HG03196 (cell line): ENCODE results near the gene CRYBG3.

Experiments
- ATAC-seq: cut with Tn5 transposase; IDR thresholded peaks from one replicate; pipeline ENCODE4 v1.9.1; 2021; ENCODE audit not compliant: unreplicated experiment

The CRYBG3 gene

DNA sequence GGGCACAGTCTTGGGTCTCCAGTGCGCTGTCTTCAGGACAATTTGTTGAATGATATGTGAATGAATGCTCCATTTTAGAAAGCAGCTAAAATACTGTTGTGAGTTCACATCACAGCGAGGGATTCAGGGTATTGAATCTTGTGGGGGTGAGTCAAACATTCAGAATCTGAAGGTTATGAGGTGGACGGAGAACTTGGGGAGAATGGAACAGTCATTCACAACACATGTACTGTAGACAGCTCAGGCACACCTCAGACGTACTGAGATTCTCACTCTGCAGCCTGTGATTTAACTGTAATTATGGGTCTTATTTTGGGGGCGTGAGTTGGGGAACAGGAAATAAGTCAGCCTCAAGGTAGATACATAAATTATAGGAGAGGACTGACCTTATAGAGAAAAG lies 13.9 kb downstream of the CRYBG3 start:
- no peak for ATAC-seq

DNA sequence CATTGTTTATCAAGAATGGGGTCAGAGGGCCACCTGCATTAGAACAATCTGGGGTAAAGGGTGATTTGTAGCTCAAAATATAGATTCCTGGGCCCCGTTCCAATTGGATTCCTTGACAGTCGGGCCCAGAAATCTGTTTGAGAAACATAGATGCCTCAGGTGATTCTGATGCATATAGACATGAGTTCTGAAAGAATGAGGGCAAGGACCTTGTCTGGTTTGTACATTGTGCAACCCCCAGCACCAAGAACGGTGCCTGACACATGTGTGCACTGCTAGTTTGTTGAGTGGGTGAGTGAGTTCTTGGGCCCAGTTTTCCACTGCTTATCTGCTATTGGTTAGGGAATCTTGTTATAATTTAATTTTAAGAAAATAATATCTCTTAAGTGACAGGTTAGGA lies 16.6 kb downstream of the CRYBG3 start:
- ATAC-seq = no peak

DNA sequence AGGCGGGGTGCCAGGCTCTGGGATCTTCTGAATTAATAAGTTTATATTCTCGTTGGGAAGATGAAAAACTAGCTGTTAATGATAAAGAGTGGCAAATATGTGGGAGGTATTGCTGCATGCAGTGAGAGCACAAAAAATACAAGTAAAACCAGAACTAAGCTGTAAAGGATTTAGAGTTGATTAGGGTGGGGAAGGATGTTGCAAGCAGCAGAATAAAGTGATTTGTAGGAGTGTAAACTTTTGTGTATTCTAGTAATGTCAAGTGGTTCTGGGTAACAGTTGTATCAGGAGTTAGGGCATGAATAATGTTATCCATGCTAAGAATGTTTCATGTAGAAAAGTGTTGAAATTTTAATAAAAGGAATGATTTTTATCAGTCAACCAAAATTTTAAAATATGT lies 18.1 kb downstream of the CRYBG3 start:
- ATAC-seq = no peak

DNA sequence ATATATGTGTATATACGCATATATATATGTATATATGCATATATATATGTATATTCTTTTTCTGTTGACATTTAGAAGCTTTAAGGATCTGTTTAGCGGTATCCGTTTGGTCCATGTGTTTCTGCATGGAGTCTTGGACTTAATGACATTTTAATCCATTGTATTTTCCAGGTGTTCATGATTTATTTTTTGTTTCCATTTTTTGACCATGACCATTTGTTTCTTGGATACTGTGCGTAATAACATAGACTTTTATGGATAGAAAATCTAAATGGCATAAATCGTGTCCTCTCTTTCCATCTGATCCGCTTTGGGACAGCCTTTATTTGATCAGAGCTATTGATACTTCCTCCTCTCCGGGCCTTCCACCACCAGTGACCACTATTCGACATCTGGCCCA lies 19.5 kb downstream of the CRYBG3 start:
- ATAC-seq = no peak

DNA sequence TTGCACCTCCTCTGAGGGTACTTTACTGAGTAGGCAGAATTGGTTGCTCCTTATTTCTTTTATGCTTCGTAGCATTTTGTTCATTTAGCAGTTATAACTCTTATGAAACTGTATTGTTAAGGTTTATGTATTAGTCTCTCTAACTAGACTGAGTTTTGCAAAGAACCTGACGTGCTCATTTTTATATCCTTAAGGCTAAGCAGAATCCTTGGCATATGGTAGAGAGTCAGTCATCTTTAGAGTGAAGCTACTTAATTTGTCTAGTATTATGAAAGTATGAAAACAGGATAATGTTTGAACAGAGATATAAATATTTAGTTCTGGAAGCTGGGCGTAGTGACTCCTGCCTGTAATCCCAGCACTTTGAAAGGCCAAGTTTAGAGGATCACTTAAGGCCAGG lies 20.1 kb downstream of the CRYBG3 start:
- no peak for ATAC-seq

DNA sequence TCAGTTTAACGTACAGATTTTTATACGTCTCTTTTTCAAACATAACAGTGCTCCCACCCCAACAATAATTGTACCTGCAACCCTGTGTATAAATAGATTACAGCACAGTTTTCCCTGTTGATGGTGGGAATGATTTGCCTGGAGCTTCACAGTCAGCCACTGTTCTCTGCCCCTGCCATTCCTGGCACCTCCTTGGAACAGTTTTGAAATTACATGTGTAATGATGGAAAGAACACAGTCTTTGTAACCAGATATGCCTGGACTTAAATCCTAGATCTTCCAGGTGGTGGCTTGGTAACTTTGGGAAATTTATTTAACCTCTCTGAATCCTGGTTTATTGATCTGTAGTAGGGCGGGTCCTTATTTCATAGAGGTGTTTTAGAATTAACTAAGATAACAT lies 27.0 kb downstream of the CRYBG3 start:
- ATAC-seq = no peak

DNA sequence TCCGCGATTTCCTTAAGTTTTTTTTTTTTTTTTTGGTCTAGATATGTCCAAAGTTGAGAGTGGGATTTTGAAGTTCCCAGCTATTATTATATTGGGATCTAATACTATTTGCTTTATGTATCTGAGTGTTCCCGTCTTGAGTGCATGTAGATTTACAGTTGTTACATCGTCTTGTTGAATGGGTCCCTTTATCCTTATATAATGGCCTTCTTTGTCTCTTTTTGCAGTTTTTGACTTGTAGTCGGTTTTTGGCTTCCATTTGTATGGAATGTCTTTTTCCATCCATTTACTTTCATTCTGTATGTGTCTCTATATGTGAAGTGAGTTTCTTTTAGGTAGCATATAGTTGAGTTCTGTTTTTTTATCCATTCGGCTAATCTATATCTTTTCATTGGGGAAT lies 35.6 kb downstream of the CRYBG3 start:
- no peak for ATAC-seq

DNA sequence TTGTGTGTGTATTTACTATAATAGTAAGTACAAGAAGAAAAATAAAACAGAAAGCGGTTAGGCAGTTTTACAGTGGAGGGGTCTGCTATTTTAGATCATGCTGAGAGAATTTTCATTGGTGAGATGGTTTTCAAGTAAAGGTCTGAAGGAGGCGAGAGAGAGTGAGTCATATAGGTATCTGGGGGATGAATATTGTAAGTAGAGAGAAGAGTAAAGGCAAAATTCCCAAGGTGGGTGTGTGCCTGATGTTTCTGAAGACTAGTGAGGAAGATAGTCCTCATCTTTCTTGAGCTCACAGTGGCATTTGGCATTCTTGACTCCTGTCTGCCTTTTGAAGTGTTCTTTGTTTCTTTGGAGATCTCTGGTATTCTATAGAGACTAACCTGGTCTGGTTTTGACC lies 38.6 kb downstream of the CRYBG3 start:
- ATAC-seq = no peak

DNA sequence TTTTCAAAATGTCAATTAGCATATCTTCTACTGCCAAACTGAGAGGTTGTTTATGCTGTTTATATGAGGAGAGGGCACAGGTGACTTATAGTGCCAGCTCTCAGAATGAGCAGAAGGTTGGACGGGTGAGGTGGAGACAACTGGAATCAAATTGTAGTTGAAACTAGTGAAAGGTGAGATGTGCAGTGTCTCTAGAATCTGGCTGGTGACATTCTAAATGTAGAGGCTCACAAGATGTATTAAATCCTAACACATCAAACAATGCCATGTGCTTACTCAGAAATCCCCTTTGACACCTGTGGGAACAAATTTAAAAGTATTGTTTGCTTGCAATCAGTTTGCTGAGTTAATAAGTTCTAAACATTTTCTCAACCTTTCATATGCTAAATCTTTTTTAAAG lies 40.8 kb downstream of the CRYBG3 start:
- ATAC-seq = no peak

DNA sequence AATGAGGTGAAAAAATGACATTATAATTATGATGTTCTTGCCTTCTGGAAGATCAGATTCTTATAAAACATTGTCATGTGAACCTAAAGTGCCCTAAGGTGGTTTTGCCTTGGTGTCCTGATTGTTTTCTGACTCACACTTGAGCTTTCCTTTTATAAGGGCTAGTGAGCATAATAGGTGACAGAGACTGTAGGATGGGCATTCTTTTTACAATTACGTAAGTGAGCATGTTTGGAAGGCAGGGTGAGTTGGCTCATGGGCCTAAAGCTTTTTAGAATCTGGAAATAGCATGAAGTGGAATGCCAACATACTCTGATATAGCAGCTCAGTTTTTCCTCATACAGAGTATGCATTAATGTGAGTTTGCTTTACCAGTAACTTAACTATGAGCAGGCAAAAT lies 41.2 kb downstream of the CRYBG3 start:
- no peak for ATAC-seq

DNA sequence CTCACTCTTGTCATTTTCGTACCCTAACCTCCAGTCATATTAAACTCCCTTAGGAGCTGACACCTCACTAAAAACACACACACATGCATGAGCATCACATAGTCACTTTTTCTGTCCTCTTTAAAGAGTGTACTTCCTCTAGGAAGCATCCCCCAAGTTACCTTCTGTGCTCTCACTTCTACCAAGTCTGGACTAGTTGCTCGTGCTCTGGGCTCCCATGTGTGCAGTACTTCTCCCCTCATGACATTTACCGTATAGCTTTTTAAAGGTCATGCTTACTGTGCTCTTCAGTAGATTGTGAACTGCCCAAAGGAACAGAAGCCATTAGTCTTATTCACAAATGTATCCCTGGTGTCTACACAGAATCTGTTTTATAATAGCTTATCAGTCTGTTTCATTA lies 42.0 kb downstream of the CRYBG3 start:
- ATAC-seq = no peak

DNA sequence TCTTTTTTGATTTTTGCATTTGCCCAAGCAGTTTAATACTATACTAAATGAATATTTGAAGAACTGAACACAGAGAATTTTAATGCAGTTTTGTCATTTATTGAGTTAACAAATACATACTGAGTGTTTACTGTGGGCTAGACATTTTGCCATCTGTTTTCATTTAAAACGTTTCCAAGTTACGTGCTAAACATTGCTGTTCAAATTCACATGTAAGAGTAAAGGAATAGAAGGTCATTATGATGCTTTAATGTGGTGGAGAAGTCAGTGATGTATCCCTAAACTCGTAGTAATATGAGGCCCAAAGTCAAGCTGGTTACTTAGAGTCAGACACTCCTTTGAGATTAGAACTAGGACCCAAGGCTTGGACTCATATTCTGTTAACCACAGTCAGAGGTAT lies 49.4 kb downstream of the CRYBG3 start:
- ATAC-seq = no peak

DNA sequence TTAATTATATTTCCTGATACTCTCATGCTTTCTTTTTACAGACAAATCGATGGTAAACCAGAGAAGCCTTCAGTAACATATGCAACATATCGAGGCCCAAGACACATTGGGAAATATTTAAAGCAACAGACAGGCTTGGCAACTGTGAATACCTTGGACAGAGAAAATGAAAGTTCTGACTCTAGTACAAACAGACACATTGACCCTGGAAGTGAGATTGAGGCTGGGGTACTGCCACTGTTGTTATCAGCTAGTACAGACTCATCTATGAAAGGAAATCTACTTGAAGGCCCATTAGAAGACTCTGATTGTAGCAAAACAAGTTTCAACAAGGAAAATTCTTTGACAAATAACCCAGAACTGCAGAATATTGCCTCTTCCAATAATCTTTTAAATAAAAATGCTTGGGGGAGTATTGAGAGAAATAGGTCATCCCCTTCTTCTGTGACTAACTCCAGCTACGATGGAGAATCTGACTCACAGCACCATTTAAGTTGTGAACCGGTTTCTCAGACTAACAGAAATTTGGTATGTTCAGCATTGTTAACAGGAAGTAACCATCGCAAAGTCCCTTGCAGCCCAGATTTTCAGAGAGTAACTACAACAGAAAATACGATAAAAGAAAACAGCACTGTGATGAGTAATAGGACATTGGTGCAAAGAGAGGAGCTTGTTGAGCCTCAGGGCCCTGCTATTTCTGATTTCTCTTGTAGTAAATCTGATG lies 50.2 kb downstream of the CRYBG3 start:
- ATAC-seq = no peak

DNA sequence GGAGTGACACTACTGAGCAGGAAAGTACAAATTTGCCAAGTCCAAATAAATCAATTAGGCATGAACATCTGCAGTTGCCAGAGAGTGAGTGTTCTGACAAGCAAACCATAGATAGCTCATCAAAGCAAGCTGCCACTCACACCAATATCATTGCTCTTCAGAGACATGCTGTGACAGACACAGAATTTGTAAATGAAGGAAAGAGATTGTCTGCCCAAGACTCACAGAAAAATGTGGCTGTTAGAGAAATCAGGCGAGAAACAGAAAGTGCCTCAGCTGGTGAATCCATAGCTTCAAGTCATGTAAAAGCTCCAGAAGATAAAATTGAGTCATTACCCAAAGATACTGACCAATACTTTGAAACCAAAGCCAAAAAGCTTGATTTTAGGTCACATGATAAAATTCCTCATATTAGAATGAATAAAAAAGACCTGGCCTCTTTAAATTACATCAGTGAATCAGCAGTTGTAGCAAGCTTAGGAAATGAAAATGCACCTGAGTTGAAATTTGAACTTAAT lies 50.8 kb downstream of the CRYBG3 start:
- no peak for ATAC-seq

DNA sequence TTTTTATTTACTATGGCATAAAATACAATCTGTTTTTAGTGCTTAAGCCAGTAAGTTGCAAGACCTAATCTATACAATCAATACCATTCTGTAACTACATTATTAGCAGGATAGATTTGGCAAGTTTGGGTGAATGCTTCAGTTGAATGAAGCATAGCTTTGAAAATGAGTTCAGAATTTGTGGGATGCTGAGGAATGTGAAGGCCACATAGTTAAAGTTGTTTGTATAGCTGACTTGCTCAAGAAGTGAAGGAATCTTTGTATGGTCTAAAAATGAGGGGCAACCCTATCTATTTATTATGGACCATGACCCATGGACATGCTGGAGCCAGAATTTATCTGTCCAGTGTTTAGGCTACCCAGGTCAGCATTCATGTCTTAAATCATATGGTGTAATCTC lies 58.5 kb downstream of the CRYBG3 start:
- ATAC-seq = no peak

DNA sequence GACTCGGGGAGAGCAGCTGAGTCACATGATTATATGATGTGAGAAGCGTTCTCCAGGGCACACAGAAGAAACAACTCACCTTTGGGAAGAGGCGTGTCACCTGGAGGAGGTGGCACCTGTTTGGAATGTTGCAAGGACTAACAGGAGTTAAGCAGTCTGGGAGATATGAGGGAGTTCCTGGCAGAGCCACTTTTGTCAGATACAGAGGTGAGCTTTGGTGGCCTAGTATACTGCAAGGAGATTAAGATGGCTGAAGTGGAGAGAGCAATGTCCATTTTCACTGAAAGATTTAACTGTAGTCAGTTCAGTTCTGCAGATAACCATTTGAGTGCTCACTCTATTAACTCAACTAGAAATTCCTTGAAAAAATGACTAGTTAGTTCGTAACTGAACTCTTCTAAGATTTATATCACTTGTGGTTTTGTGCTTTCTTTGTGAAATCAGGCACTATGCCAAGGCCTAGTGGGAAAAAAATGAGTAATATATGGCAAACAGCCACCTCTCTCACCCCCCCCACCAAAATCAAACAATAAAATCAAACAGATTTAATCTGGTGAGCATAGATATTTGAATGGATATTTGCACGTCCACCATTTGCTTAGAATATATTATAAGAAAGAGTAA lies 61.3 kb downstream of the CRYBG3 start:
- ATAC-seq = no peak

DNA sequence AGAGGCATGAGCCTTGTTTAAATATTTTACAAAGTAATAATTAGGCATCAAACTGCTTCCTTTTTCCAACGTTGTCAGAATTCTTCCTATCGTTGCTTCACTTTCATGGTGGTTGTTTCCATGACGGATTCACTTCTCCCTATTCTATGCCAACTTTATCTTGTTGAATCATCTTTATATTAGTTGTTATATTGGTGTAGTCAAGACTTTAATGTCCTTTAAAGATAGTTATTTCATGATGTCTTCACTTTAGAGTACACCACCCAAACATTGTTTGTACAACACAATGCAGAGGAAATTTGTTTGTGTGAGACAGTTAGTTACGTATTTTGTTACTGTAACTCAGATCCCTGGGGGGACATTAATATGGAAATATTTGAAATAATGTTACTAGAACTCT lies 61.9 kb downstream of the CRYBG3 start:
- no peak for ATAC-seq

DNA sequence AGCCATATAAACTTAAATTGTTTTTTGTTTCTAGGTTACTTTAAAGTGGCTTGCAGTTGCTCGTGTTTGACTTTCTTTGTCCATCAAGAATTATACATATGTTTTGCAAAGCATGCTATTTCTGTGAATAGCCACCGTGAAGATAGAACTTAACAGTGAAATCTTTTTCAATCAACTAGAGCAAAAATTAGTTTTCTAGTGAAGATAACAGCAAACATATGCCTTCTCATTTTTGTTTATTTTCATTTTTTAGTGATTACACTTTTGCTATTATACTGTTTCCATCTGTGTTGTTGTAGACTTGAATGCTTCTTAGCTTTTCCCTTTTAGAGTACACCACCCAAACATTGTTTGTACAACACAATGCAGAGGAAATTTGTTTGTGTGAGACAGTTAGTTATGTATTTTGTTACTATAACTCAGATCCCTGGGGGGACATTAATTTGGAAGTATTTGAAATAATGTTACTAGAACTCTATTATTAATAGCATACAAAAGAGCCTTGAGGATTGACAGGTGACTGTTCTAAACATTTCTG lies 62.8 kb downstream of the CRYBG3 start:
- ATAC-seq = no peak

DNA sequence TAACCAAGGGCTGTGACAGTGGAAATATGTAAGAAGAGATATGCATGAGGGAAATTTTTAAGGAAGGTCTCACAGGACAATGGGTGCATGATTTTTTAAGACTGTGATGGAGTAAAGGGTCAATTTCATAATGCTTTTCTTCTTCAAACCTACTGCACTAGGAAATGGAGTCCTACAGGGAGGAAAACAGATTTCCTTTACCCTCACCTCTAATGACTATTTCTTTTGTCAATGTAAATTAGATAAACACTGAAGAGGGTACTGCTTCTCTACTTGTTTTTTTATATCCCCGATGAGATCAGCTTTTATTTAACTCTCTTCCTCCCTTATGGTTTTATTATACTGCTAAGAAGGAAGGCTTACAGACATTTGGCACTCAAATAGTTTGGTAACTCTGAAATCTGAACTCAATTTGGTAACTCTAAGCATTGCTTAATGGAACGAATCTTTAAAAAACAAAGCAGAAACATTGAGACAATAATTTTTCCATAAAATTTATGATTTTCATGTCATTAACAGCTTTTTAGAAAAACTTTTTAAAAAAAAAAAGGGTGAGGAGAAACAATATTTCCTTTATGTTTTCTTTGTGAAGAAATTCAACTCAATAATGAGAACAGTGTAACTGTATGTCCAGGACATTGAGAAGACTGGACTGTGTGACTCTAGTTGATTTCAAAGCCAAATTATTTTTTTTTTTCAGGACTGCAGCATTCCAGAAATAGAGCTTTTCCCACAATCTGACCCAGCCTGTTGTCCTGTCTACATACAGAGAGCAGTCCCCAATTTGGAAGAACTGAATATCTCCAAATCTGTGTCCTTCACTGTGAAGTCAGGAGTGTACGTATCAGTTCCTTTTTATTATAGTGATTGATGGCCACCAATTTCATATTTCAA lies 64.4 kb downstream of the CRYBG3 start:
- ATAC-seq = no peak

DNA sequence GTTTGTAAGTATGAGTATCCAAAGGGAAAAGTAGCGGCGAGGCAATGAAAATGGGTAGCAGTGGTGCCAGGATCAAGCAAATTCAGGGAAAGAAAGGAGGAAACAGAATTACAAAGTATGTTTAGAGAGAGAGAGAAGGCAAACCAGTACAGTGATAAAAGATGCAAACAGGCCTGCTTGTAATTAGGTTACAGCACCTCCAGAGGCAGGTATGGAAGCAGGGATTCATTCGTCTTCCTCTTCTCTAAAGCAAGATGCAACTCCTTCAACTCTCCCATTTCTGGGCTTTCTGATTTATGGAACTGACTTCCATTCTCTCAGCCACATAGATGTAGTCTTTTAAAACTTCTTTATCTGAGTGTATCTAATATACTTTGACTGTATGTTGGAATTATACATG lies 68.0 kb downstream of the CRYBG3 start:
- ATAC-seq = no peak

DNA sequence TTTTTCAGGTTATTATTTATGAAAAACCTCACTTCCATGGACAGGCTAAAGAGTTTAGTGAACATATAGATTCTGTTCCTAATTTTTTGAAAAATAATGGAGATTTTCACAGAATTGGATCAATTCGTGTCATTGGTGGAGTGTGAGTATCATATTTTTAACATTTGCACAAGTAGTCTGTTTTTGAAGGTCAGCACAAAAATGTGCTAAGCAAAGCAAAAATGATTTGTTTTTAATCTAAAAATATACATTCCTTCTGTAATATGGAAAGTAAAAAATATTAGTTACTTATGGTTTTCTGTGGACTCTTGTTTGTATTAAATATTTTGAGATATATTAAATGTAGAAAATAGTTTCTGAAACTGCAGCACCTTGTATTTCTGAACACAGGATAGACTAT lies 71.0 kb downstream of the CRYBG3 start:
- no peak for ATAC-seq

DNA sequence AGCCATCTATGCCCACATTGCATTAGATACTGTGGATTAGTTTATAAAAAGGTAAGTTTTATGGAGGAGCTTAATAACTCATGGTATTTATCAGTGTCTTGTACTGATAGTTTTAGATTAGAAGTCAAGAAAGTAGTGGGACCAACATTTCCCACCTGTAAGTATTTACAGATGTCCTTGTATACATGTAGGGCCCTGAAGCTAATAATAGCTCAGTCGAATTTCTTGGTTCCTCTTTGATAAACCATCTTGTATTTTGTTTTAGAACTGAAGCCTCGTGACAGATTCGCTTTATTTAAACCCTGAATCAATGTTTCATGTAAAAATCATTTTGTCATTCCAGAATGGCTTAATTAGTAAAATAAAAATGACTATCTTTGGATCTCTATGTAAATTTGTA lies 73.4 kb downstream of the CRYBG3 start:
- ATAC-seq = no peak
